ENCODE results near the gene S100A2. TPM values are rescaled to one million over a fixed set of nuclear protein-coding genes. Genes with fewer than 3 reads are reported as not detected.
A peak's percentile ranks its signal among the peaks of the same experiment; 100 is the strongest.
"Not testable (repeated sequence)": the region's sequence is repeated elsewhere in the genome, so short reads cannot be mapped to it uniquely, and the experiment has no call there.

S100A2 gene
- total RNA-seq, 1 donor from 2014 or later = 1,251 TPM

DNA sequence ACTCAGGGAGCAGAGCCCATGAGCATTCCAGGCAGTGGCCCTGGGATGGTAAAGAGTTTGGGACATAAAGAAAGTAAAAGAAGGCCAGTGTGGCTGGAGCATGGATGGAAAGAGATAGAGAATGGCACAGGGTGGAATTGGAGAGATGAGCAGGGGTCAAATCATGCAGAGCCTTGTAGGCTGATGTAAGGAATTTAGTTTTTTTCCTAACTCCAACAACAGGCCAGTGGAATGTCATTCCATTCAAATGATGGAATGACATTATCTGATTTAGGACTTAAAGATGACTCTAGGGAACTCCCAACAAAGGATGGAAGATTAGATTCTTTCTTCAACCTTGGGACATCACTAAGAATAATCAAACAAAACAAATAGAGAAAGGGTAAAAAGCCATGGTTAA is 12.8 kb upstream of the S100A2 start:
- FAIRE-seq (no peak), DNase-seq (ENCODE audit: low read depth) (no peak)
- no peaks in the 10 kb centered on the region for H3K36me3 ChIP-seq (ENCODE audit: control insufficient read depth, insufficient read depth, low read length)
- TF ChIP-seq, protein P1, sequence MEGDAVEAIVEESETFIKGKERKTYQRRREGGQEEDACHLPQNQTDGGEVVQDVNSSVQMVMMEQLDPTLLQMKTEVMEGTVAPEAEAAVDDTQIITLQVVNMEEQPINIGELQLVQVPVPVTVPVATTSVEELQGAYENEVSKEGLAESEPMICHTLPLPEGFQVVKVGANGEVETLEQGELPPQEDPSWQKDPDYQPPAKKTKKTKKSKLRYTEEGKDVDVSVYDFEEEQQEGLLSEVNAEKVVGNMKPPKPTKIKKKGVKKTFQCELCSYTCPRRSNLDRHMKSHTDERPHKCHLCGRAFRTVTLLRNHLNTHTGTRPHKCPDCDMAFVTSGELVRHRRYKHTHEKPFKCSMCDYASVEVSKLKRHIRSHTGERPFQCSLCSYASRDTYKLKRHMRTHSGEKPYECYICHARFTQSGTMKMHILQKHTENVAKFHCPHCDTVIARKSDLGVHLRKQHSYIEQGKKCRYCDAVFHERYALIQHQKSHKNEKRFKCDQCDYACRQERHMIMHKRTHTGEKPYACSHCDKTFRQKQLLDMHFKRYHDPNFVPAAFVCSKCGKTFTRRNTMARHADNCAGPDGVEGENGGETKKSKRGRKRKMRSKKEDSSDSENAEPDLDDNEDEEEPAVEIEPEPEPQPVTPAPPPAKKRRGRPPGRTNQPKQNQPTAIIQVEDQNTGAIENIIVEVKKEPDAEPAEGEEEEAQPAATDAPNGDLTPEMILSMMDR (IDR thresholded peaks at IDR 0.05; ENCODE audit: insufficient read depth, low read length, severe bottlenecking) = no peak
- H3K27me3 ChIP-seq (ENCODE audit: control insufficient read depth, insufficient read depth, low read length) = no peaks in the 10 kb centered on the region
- no peak overlapping the region for H3K4me3 ChIP-seq (ENCODE audit: low read depth, low read length)

DNA sequence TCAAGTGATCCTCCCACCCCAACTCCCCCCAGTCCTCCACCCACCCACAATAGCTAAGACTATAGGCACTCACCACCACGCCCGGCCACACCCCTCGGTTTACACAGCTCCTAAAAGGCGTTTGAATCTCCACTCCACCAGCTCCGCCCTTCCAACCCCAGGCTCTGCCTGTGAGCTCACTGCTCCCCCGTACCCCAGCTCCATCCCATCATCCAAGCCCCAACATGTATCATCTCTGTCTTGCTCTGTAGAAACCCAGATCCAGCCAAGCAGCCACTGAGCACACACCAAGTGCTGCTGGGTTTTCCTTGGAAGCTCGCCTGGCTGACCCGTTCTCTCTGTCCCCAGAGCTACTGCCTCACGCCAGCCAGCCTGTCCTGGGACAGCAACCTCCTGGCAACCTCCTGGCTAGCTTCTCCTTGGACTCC is 12.0 kb upstream of the S100A2 start:
- FAIRE-seq = no peak
- no peak overlapping the region for H3K4me3 ChIP-seq (ENCODE audit: low read depth, low read length)
- no peaks in the 10 kb centered on the region for H3K36me3 ChIP-seq (ENCODE audit: control insufficient read depth, insufficient read depth, low read length)
- DNase-seq (ENCODE audit: low read depth) = peak; percentile 67
- TF ChIP-seq, protein P1 (IDR thresholded peaks at IDR 0.05; ENCODE audit: insufficient read depth, low read length, severe bottlenecking) = no peak
- no peaks in the 10 kb centered on the region for H3K27me3 ChIP-seq (ENCODE audit: control insufficient read depth, insufficient read depth, low read length)

DNA sequence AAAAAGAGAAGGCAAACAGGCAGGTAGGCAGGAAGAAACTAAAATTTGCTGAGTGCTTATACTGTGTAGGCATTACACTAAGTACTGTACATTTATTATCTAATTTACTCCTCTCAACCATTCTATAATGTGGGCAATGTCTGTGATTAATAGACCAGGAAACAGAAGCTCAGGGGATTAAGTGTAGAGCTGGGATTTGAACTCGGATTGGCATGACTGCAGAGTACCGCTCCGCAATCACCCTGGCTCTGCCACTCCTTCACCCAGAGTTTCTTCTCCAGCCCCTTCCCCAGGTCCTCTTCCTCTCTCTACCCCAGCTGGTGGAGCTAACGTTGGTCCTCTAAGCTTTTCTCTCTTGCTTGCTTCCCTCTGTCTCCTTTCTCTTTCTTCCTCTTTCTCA is 11.5 kb upstream of the S100A2 start:
- H3K36me3 ChIP-seq (ENCODE audit: control insufficient read depth, insufficient read depth, low read length) = no peaks in the 10 kb centered on the region
- DNase-seq (ENCODE audit: low read depth) = no peak
- no peaks in the 10 kb centered on the region for H3K27me3 ChIP-seq (ENCODE audit: control insufficient read depth, insufficient read depth, low read length)
- FAIRE-seq = no peak
- H3K4me3 ChIP-seq (ENCODE audit: low read depth, low read length) = no peak overlapping the region
- TF ChIP-seq, protein P1 (IDR thresholded peaks at IDR 0.05; ENCODE audit: insufficient read depth, low read length, severe bottlenecking) = no peak

DNA sequence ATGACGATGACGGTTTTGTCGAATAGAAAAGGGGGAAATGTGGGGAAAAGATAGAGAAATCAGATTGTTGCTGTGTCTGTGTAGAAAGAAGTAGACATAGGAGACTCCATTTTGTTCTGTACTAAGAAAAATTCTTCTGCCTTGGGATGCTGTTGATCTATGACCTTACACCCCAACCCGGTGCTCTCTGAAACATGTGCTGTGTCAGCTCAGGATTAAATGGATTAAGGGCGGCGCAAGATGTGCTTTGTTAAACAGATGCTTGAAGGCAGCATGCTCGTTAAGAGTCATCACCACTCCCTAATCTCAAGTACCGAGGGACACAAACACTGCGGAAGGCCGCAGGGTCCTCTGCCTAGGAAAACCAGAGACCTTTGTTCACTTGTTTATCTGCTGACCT is 9.9 kb upstream of the S100A2 start:
- FAIRE-seq; DNase-seq (ENCODE audit: low read depth): not testable (repeated sequence)

DNA sequence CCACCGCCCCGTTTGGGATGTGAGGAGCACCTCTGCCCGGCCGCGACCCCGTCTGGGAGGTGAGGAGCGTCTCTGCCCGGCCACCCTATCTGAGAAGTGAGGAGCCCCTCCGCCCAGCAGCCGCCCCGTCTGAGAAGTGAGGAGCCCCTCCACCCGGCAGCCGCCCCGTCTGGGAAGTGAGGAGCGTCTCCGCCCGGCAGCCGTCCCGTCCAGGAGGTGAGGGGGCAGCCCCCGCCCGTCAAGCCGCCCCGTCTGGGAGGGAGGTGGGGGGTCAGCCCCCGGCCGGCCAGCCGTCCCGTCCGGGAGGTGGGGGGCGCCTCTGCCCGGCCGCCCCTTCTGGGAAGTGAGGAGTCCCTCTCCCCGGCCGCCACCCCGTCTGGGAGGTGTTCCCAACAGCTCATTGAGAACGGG is 9.4 kb upstream of the S100A2 start:
- FAIRE-seq = not testable (repeated sequence)

More for the DNA sequence above, 9.9 kb upstream of the S100A2 start:
- not testable (repeated sequence) for H3K27me3 ChIP-seq (ENCODE audit: control insufficient read depth, insufficient read depth, low read length); H3K4me3 ChIP-seq (ENCODE audit: low read depth, low read length); H3K36me3 ChIP-seq (ENCODE audit: control insufficient read depth, insufficient read depth, low read length)

DNA sequence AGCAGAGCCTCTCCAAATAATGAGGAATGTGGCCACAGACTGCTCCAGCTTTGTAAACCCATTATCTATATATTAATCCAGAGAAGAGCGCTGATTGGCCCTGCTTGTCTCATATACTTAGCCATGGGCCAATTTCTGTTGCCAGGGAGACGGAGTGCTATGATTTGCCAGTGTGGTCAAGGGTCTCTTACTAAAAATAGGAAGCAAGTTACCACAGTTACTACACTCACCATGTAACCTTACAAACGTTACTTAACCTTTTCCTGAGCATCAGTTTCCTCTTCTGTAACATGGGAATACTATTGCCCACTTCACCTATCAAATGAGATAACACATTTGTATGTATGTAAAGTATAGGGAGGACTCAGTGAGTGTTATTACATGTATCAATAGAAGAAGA is 7.7 kb upstream of the S100A2 start:
- TF ChIP-seq, protein P1 (IDR thresholded peaks at IDR 0.05; ENCODE audit: insufficient read depth, low read length, severe bottlenecking) = no peak
- DNase-seq (ENCODE audit: low read depth) (no peak), FAIRE-seq (no peak)
- no peaks in the 10 kb centered on the region for H3K27me3 ChIP-seq (ENCODE audit: control insufficient read depth, insufficient read depth, low read length)
- H3K36me3 ChIP-seq (ENCODE audit: control insufficient read depth, insufficient read depth, low read length) = no peaks in the 10 kb centered on the region
- H3K4me3 ChIP-seq (ENCODE audit: low read depth, low read length) = no peak overlapping the region

More for the DNA sequence above, 9.4 kb upstream of the S100A2 start:
- not testable (repeated sequence) for H3K36me3 ChIP-seq (ENCODE audit: control insufficient read depth, insufficient read depth, low read length); H3K27me3 ChIP-seq (ENCODE audit: control insufficient read depth, insufficient read depth, low read length); DNase-seq (ENCODE audit: low read depth); H3K4me3 ChIP-seq (ENCODE audit: low read depth, low read length)

DNA sequence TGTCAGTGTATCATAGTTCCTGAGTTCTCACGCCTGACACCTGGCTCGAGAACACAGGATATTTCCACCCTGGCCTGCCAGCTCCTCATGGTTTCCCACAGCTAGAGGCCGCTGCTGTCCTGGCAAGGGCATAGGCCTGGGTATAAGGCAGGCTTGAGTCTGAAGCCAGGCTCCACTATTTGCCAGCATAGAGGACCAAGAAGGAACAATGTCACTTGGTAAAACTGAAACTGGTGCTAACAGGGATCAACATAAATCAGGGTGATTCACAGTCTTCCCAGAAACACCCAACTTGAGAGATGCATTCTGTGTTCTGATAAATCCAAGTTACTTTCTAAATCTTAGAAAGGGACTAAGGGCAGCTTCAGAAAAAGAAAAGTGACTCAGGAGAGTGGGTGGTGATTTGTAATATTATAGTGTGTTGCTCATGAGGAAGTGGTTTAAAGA is 6.9 kb upstream of the S100A2 start:
- H3K4me3 ChIP-seq (ENCODE audit: low read depth, low read length) = no peak overlapping the region
- no peaks in the 10 kb centered on the region for H3K27me3 ChIP-seq (ENCODE audit: control insufficient read depth, insufficient read depth, low read length)
- DNase-seq (ENCODE audit: low read depth) (peak; percentile 94), FAIRE-seq (no peak)
- TF ChIP-seq, protein P1 (IDR thresholded peaks at IDR 0.05; ENCODE audit: insufficient read depth, low read length, severe bottlenecking) = peak; percentile 91
- H3K36me3 ChIP-seq (ENCODE audit: control insufficient read depth, insufficient read depth, low read length) = no peaks in the 10 kb centered on the region
